Stimulated activated CD8-positive, alpha-beta memory T cell treated with anti-CD3 and anti-CD28 coated beads, Interleukin-12 subunit alpha, Interleukin-12 subunit beta, amount 100 ng/mL, for 1 hour (primary cell): Measurements from ENCODE around the gene PSMA6.
"Not testable (repeated sequence)": the region's sequence is repeated elsewhere in the genome, so short reads cannot be mapped to it uniquely, and the experiment has no call there.

Experiments
- DNase-seq: peaks from one replicate; pipeline ENCODE4 v3.0.0-alpha.2; 2020; ENCODE audit warnings: low read depth

Gene PSMA6

DNA sequence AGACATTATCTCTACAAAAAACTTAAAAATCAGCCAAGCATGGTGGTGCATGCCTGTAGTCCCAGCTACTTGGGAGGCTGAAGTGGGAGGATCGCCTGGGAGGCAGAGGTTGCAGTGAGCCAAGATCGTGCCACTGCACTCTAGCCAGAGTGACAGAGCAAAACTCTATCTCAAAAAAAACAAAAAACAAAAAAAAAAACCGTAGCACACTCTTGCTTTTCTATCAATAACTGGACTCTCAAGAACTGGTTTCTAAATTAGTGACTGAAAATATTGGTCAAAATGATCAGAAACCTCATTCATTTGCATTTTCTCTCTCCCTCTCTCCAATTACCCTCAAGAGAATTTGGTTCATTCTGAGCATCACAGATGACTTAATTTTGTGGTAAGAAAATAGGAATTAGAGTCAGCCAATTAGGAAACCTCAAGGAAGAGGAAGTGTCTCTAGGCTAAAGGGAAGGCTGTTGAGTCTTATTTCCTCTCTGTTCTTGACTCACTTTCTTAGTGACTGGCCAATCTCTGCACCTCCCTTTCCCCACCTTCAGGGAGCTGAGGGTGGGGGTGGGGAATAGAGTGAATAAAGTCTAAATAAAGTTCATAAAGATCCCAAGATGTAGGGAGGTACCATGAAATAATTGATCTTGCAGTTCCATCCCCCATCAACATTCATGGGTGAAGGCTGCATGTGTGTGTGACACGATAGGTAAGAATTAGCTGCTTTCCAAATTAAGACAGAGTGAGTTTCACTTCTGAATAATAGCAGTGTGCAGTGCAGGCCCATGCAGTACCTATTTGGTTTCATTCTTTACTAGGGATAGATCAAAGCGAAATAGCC is 6.8 kb upstream of the PSMA6 start:
- no peak for DNase-seq

DNA sequence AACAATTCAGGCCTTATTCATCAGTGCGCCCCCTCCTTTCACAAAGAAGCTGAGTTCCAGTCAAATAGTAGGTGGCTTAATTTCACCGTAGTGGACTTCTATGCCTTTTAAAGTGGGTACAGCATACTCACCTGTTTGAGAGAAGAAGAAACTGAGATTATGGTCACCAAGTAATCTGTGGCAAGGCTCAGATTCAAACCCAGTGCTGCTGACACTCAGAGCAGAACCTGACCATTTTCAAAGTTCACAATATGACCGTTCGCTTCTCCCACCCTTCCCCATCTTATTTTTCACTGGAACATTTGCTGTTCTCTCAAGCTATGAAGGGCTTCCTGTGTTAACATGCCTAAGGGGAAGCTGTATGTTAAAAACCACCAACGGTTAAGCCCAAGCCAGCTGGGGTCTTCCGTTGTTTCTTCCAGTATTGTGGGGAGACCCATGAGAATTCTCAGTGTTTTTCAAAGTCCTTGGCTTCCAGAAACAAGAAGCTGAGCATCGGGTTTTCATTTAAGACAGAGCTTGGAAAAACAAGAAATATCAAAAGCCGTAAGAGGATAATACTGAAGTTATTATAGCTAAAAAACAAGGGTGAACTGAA is 6.1 kb upstream of the PSMA6 start:
- no peak for DNase-seq

DNA sequence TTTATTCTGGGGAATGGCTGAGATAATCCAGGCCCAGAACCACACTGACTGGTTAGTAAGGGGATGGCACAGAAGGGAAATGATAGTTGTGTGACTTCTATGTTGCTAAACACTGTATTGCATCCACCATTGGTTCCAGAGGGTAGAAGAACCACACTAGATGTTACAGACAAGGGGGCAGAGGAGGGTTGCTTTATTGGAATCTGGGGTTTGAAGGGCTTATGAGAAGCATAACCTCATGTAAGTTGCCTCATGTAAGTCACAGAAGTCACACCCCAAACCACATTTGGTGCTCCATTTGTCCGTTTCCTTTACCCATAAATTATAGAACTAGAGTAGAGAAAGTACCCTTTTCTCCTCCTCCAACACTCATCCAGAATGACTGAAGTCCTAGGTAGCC is 5.5 kb upstream of the PSMA6 start:
- no peak for DNase-seq

DNA sequence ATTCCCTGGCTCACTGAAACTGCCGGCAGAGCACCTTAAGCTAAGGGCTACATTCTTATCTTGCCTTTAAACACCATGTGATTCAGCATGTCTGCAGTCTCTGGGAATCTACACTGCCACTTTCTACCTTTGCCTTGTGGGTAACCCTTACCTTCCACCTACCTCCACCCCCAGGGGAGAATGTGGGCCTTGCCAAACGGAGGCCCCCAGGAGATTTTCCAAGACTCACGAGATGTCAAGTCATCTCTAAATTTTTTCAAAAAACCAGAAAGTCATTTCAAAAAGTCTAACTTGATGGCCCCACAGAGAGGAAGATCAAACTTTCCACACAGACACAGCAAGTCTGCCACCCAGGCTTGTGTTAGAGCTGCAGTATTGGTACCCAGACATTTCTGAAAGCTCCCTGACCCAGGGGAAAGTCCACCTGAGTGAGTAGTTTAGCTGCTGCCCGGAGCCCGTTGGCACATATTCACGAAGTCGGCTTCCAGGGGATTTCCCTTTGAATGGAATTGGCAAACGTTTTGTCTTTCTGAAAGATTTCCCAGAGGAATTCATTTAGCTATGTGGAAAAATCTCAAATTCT is 4.7 kb upstream of the PSMA6 start:
- no peak for DNase-seq

DNA sequence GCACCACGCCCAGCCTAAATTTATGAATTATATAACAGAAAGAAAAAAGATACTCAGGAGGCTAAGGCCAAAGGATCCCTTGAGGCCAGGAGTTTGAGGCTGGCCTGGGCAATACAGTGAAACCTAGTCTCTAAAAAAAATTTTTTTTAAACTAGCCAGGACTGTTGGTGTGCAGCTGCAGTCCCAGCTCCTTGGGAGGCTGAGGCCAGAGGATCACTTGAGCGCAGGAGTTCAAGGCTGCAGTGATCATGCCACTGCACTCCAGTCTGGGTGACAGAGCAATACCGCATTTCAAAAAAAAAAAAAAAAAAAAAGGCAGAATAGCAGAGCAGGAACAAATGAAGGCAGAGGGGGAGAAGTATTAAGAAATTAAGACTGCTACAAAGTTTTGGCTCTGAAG is 2.6 kb upstream of the PSMA6 start:
- DNase-seq: no peak

DNA sequence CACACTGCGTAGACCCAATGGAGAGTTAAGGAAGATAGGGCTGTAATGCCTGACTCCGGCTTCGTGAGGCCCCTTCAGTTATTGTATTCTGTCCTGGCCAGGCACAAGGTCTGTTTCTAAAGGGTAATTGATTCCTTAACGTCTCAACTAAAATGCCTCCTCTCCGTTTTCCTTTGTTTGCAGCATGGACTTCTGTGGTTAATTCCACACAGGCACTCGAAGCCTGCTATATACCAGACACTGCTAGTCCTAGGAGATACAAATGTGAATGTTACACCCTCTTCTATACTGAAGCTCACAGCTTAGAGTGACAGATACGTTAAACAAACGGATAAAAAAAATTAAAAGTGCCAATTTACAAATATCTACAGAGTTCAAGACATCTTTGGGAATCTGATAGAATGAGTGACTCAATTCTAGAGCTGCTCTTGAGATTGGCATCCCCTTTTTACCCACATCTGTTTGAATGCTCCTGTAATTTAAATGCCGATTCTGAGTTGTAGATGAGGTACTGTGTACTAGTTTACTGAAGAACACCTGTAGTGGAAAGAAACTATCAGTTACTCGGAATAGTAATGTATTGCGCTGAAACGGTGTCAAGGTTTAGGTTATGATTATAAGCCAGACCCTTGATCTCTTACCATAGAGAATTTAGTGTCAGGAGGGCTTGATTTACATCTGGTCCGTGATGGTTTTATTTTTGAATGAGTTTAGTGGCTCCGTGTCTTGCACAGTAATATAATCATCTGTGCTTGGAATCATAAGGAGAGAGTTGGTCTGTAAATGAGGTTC is 784 bp downstream of the PSMA6 start:
- DNase-seq: no peak

DNA sequence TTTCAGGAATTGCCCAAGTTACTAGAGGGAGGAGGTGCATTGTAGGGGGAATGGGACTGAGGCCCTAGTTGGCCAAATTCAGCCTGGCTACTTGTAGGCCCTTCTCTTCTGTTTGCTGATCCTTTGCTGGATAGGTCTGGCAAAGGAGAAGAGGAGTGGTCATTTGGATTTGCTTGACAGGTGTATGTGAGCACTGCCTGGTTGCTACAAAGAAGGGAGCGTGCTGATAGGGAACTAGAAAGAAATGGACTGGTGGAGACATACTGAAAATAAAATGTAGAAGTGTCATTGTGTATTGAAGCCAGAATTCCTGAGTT is 3.6 kb downstream of the PSMA6 start:
- DNase-seq: no peak

DNA sequence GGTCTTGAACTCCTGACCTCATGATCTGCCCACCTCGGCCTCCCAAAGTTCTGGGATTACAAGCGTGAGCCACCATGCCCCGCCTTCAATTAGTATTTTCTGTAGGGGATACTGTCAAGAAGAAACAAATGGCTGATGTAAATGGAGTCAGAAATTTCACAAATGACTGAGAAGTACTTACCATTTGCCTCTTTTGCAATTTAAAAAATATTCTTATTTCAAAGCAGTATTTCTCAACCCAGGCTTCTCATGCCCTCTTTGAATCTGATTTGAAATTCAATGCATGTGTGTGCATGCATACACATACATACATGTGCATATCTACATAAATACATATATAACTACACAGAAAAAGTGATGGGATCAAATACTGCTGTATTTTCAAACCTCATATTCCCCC is 4.4 kb downstream of the PSMA6 start:
- DNase-seq: no peak

DNA sequence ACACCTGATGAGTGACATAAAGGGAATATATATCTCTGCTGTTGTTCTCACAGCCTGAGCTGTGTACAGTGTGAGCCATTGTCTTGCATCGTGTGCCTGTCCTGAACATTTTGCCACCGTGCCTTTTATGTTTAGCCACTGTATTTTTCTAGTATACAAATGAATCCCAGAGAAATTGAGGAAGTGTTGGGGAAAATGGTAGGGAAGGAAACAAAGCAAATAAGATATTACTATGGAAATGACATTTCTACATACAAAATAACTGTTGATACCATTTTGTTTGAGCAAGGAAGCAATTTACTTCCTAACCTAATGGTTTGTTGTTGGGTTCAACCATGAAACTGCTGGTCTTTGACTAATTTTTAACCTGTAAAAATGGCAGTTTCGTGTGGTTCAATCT is 5.5 kb downstream of the PSMA6 start:
- no peak for DNase-seq

DNA sequence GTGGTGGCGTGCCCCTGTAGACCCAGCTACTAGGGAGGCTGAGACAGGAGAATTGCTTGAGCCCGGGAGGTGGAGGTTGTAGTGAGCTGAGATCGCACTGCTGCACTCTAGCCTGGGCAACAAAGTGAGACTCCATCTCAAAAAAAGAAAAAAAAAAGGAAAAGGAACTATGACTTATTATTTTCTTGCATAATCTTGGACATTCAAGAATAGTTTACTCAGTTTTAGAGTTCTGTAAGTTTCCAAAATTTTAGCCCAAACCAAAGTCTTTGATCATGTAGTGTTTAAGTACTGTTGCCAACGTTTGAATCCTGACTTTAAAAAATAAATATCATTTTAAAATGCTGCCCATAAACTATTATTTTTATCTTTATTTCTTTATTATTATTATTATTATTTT is 6.2 kb downstream of the PSMA6 start:
- DNase-seq: no peak

DNA sequence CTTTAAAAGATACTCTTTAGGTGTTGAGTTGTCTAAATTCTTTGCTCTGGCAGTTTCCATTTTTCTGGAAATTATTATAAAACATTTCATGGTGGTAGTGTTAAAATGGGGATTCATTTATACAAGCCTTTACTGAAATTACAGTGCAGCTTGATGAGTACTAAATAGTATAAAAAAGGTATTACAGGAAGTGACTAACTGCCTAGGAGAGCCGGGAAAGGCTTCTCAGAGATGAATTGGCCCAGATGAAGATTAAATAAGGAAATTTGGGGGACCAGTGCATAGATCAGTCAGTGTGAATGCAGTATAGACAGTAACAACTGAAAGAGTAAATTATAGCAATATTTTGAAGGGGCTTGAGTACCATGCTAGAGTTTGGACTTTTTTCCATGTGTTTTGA is 7.5 kb downstream of the PSMA6 start:
- DNase-seq: no peak

DNA sequence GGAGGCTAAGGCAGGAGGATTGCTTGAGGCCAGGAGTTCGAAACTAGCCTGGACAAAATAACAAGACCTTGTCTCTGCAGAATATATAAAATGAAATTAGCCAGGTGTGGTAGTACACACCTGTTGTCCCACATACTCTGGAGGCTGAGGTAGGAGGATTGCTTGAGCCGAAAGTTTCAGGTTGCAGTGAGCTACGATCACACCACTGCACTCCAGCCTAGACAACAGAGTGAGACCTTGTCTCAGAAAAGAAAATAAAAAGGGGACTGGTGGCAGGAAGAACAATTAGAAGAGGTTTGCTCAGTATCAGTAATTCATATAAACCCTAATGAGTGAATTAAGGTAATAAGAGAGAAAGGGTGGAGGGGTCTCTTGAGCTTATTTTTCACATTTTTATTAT is 8.0 kb downstream of the PSMA6 start:
- DNase-seq: no peak

DNA sequence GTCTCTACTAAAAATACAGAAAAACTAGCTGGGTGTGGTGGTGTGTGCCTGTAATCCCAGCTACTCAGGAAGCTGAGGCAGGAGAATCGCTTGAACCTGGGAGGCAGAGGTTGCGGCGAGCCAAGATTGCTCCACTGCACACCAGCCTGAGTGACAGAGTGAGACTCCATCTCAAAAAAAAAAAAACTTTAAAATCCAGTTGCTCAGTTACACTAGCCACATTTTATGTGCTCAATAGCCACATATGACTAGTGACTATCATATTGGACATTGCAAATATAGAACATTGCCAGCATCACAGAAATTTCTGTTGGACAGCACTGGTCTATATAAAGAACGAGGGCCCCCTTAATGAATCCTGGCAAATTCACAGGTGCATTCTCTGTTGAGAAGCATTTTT is 9.2 kb downstream of the PSMA6 start:
- DNase-seq: not testable (repeated sequence)

DNA sequence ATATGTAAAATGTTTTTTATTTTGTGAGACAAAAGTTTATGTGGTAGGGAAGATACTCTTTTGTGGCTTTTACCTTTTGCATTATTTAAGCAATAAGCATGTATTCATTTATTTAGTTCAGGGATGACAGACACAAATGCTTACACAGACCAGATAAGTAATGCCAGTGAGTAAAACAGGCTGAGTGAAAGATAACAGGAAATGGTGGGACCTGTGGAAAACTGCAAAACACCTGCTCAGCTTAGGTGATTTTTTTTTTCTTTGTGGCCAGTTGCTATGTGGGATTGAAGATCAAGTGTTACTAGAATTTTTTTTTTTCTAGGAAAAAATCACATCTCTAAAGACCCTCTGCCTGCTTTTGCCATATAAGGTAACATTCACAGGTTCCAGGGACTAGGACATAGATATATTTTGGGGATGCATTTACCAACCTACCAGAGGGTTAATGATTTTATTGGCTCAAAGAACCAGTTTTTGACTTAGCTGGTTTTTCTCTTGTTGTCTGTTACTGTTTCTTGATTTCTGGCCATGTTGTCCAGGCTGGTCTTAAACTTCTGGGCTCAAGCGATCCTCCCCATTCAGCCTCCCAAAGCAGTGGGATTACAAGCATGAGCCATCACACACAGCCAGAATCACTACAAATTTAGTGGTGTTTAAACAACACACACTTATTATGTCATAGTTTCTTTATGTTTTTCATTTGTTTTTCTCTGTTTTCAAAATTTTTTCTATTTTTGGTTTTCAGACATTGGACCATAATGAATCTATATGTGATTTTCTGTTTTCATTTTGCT is 9.8 kb downstream of the PSMA6 start:
- no peak for DNase-seq

DNA sequence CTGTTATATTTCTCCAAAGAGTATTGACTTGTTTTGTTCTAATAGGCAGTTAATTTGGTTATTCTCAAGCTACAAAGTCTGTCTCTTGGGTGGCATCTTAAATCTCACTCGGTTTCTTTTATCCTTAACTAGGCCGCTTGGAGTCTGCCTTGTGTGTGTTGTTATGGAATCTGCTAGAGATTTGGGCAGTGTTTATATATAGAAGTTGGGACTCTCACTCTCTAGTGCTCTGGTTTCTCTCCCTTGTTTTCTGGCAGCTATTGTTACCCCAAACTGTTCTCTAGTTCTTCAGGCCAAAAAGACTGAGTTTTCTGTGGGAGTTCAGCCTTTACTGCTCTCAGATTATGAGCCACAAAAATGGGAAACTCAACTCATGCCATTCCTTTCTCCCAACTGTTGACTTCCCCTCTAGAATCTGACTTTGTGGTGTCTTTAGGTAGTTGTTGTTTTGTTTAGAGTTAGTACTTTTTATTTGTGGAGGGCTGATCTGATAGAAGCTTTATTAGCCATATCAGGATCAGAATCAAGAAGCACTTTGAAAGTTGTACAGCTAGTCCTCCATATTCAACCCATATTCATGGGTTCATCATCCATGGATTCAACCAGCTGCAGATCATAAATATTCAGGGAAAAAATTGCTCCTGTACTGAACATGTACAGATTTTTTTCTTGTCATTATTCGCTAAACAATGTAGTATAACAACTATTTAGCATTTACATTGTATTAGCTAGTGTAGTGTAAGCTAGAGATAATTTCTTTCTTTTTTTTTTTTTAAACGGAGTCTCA is 11.2 kb downstream of the PSMA6 start:
- DNase-seq: no peak

DNA sequence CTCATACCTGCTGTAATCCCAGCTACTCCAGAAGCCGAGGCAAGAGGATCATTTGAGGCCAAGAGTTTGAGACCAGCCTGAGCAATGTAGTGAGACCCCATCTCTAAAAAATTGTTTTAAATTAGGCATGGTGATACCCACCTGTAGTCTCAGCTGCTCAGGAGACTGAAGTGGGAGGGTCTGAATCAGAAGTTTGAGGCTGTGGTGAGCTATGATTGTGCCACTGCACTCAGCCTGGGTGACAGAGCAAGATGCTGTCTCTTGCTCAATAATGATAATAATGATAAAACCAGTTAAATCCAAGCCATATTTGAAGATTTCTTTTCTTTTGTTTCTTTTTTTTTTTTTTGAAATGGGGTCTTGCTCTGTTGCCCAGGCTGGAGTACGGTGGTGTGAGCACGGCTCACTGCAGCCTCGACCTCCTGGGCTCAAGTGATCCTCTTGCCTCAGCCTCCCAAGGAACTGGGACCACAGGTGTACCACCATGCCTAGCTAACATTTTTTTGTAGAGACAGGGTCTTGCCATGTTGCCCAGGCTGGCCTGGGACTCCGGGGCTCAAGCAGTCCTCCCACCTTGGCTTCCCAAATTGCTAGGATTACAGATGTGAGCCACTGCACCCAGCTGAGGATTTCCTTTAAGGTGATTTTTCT is 12.8 kb downstream of the PSMA6 start:
- DNase-seq: no peak

DNA sequence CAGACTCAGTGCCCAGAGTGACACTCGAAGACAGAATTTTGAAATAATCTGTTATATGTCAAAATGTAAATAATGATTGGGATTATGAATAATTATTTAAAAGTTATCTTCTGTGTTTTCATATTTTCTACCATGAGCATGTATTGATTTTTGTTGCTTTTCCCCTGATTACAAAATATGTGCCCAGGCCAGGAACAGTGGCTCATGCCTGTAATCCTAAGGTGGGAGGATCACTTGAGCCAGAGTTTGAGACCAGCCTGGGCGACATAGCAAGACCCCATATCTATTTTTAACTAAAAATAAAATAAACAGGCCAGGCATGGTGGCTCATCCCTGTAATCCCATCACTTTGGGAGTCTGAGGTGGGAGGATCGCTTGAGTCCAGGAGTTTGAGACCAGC is 13.5 kb downstream of the PSMA6 start:
- no peak for DNase-seq

DNA sequence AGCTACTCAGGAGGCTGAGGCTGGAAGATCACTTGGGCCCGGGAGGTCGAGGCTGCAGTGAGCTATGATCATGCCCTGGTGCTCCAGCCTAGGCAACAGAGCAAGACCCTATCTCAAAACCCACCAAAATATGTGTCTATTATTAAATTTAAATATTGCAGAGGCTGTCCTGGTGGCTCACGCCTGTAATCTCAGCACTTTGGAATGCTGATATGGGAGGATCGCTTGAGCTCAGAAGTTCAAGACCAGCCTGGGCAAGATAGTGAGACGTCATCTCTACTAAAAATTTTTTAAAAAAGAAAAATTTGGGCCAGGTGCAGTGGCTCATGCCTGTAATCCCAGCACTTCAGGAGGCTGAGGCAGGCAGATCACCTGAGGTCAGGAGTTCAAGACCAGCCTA is 13.9 kb downstream of the PSMA6 start:
- no peak for DNase-seq

DNA sequence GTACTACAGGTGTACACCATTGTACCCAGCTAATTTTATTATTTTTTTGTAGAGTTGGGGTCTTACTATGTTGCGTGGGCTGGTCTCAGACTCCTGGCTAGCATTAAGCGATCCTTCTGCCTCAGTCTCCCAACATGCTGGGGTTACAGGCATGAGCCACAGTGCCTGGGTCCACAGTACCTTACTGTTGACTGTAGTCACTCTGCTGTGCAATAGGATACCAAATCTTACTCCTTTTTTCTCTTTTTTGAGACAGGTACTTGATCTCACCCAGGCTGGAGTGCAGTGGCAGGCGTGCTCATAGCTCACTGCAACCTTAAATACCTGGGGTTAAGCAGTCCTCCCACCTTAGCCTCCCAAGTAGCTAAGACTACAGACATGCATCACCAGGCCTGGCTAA is 25.6 kb downstream of the PSMA6 start:
- DNase-seq: no peak

DNA sequence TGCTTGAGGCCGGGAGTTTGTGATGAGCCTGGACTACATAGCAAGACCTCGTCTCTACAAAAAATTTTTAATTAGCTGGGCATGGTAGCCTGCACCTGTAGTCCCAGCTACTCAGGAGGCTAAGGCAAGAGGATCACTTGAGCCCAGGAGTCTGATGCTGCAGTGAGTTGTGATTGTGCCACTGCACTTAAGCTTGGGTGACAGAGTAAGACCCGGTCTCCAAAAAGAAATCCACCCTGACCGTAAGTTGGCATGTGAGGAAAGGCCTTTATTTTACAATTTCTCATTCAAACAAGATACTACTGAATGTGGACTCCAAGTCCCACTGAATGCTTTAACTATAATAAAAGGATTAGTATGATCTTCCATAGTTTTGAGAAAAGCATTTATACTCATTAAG is 27.3 kb downstream of the PSMA6 start:
- DNase-seq: no peak

DNA sequence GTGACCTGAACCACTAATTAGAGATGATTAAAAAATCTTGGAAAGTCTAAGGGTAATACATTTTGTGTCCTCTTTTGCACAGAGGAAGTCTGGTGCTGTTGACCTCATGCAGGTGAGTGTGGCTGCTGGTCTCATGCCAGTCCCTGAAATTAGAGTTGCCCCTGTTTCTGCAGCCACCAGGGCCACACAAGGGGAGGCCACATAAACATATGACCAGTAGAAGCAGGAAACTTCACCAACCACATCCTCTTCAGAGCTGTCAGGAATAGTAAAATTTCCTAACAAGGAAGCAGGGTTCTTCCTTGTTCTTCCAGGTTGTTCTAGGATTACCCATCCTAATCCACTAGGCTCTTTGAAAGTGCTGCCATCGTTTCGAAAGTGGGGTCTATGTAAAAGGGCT is 28.3 kb downstream of the PSMA6 start:
- no peak for DNase-seq
